Astrocyte (in vitro differentiated cells and primary cell): ENCODE measurements around the gene HAS3. TPM values are rescaled to one million over a fixed set of nuclear protein-coding genes. Genes with fewer than 3 reads are reported as not detected.
A peak's percentile ranks its signal among the peaks of the same experiment; 100 is the strongest.

ENCODE experiments used
- DNase-seq: peaks from one replicate; pipeline ENCODE4 v3.0.0-alpha.2; 2010; ENCODE audit warnings: low read depth
- FAIRE-seq: peaks from 2 replicates; lab custom pipeline; 2011; peaks lifted over from hg19 to GRCh38; lab: Jason Lieb, UNC
- H2AFZ ChIP-seq: 2 replicates; pipeline ENCODE4 v1.6.0; 2012; ENCODE audit warnings: low read depth, low read length, inconsistent platforms
- H3K27ac ChIP-seq: 2 replicates; pipeline ENCODE4 v1.5.1; 2011; ENCODE audit warnings: low read depth, low read length, inconsistent platforms
- H3K27me3 ChIP-seq: 2 replicates; pipeline ENCODE4 v1.6.0; 2011; ENCODE audit warnings: low read length, inconsistent platforms; ENCODE audit not compliant: insufficient read depth
- H3K36me3 ChIP-seq: 2 replicates; pipeline ENCODE4 v1.5.1; 2011; ENCODE audit warnings: low read length, inconsistent platforms; ENCODE audit not compliant: insufficient read depth
- H3K4me1 ChIP-seq: 2 replicates; pipeline ENCODE4 v1.5.1; 2011; ENCODE audit warnings: low read length, inconsistent platforms; ENCODE audit not compliant: insufficient read depth
- H3K4me2 ChIP-seq: 2 replicates; pipeline ENCODE4 v1.6.0; 2012; ENCODE audit warnings: low read length, inconsistent platforms
- H3K4me3 ChIP-seq: 2 replicates; pipeline ENCODE4 v1.5.1; 2011; ENCODE audit warnings: low read depth, mild to moderate bottlenecking, low read length, inconsistent platforms; ENCODE audit not compliant: insufficient read depth
- H3K79me2 ChIP-seq: 2 replicates; pipeline ENCODE4 v1.6.0; 2012; ENCODE audit warnings: mild to moderate bottlenecking, low read length, inconsistent platforms; ENCODE audit not compliant: insufficient read depth
- H3K9ac ChIP-seq: 2 replicates; pipeline ENCODE4 v1.6.0; 2012; ENCODE audit warnings: mild to moderate bottlenecking, low read length, inconsistent platforms
- H3K9me3 ChIP-seq: 2 replicates; pipeline ENCODE4 v1.5.1; 2012; ENCODE audit warnings: low read depth, mild to moderate bottlenecking, low read length, inconsistent platforms; ENCODE audit not compliant: insufficient read depth
- H4K20me1 ChIP-seq: 2 replicates; pipeline ENCODE4 v1.6.0; 2012; ENCODE audit warnings: low read length, inconsistent platforms; ENCODE audit not compliant: insufficient read depth
- H3K27ac Mint-ChIP-seq: one replicate; pipeline ENCODE4 v1.8.0; 2021; ENCODE audit warnings: mild to moderate bottlenecking, mixed read lengths; ENCODE audit not compliant: unreplicated experiment
- H3K27me3 Mint-ChIP-seq: one replicate; pipeline ENCODE4 v1.8.0; 2021; ENCODE audit warnings: low read depth, mixed read lengths; ENCODE audit not compliant: unreplicated experiment
- H3K36me3 Mint-ChIP-seq: one replicate; pipeline ENCODE4 v1.8.0; 2021; ENCODE audit warnings: low read depth, mixed read lengths; ENCODE audit not compliant: unreplicated experiment
- H3K4me1 Mint-ChIP-seq: one replicate; pipeline ENCODE4 v1.8.0; 2021; ENCODE audit warnings: low read depth, mixed read lengths; ENCODE audit not compliant: unreplicated experiment
- H3K4me3 Mint-ChIP-seq: one replicate; pipeline ENCODE4 v1.8.0; 2021; ENCODE audit warnings: mild to moderate bottlenecking, moderate library complexity, mixed read lengths; ENCODE audit not compliant: unreplicated experiment
- H3K9me3 Mint-ChIP-seq: one replicate; pipeline ENCODE4 v1.8.0; 2021; ENCODE audit warnings: mild to moderate bottlenecking, mixed read lengths; ENCODE audit not compliant: unreplicated experiment
- CTCF ChIP-seq: IDR thresholded peaks from 2 replicates; pipeline ENCODE4 v1.5.1; 2011; ENCODE audit warnings: low read depth, mild to moderate bottlenecking, inconsistent platforms, low read length, moderate library complexity; ENCODE audit not compliant: insufficient read depth
- EZH2 ChIP-seq: IDR thresholded peaks from 2 replicates; pipeline ENCODE4 v1.6.1; 2012; ENCODE audit warnings: mild to moderate bottlenecking, low read length, inconsistent platforms; ENCODE audit not compliant: insufficient read depth
- total RNA-seq: library from RNA; stranded (reverse); gene quantifications from 2 replicates; pipeline ENCODE4 v1.2.1, GENCODE V29; 2021

HAS3 gene
- total RNA-seq, 1 donor from 2014 or later: 2.0 TPM

DNA sequence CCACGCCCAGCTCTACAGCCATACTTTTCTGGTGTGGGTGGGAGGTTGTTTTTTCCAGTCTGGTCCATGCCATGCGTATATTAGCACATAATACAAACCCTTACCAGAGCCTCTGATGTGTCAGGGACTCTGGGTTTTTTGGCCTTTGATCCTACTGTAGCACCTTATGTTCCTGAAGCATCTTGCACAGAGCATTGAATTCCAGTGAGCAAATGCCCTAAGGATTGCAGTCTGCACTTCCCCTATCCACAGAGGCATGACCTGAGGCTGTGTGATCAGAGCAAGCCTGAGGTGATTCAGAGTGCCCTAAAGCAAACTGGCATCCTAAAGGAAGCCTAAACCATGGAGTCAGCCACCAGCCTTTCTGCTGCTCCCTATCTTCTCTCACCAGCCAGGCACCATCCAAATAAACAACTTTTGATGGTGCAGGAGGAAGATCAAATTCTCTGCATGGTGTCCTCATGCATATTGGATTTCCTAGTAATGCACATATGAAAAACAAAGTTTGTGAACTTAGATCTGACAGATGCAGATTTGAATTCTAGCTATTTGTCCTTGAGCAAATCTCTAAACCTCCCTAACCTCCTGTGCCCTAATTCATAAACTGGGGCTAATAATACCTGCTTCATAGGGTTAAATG, 41.2 kb upstream of the HAS3 start:
- peak overlapping the region; percentile 41 for H3K4me2 ChIP-seq
- no peak overlapping the region for H3K27ac Mint-ChIP-seq

DNA sequence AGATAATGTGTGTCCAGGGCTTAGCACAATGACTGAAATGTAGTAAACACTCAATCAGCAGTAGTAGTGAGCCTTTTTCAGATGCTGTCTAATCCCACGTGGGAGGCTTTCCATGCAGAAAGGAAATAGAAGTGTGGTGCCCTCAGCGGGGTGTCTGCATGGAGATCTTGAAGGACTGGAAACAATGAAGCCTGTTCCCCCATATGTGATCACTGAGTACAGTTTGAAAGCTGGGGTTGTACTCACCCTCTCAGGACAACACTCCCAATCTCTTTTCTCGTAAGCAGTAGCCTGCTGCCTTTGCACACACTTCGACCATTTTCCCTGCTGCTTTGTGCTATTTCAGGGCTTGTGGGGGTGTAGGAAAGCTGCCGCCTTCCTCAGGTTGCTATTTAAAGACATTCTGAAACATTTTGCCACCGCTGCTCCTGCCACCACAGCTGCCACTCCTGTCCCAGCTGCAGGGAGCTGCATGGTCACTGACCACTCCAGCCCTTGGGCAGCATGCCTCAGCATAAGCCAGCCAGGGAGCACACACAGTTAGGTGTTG, 40.6 kb upstream of the HAS3 start:
- FAIRE-seq (no peak), DNase-seq (no peak)
- no peaks in the 10 kb centered on the region for H3K27me3 Mint-ChIP-seq
- H3K4me1 ChIP-seq: peaks cover 23% of the 10 kb centered on the region
- H3K36me3 ChIP-seq: no peaks in the 10 kb centered on the region
- TF ChIP-seq CTCF (no peak), EZH2 (no peak)
- H2AFZ ChIP-seq: peak overlapping the region; percentile 6
- H3K79me2 ChIP-seq: no peaks in the 10 kb centered on the region
- H3K4me1 Mint-ChIP-seq: peaks cover 20% of the 10 kb centered on the region
- H3K27ac Mint-ChIP-seq: no peak overlapping the region
- H4K20me1 ChIP-seq: no peaks in the 10 kb centered on the region
- no peak overlapping the region for H3K4me3 ChIP-seq
- no peak overlapping the region for H3K4me3 Mint-ChIP-seq
- H3K36me3 Mint-ChIP-seq: peaks cover 3% of the 10 kb centered on the region
- H3K27ac ChIP-seq: no peak overlapping the region
- H3K9me3 ChIP-seq: no peaks in the 10 kb centered on the region
- no peaks in the 10 kb centered on the region for H3K27me3 ChIP-seq
- H3K9ac ChIP-seq: no peak overlapping the region
- no peaks in the 10 kb centered on the region for H3K9me3 Mint-ChIP-seq
- H3K4me2 ChIP-seq: peak overlapping the region; percentile 41

More for the DNA sequence above, 41.2 kb upstream of the HAS3 start:
- Histone ChIP-seq H3K9me3 (no peaks in the 10 kb centered on the region), H3K36me3 (no peaks in the 10 kb centered on the region), H3K79me2 (no peaks in the 10 kb centered on the region), H4K20me1 (no peaks in the 10 kb centered on the region), H3K27me3 (no peaks in the 10 kb centered on the region), H3K9ac (no peak overlapping the region), H2AFZ (no peak overlapping the region), H3K4me1 (peaks cover 22% of the 10 kb centered on the region), H3K4me3 (no peak overlapping the region), H3K27ac (no peak overlapping the region)
- H3K4me1 Mint-ChIP-seq: peaks cover 16% of the 10 kb centered on the region
- DNase-seq (no peak), FAIRE-seq (no peak)
- H3K27me3 Mint-ChIP-seq: no peaks in the 10 kb centered on the region
- no peak overlapping the region for H3K4me3 Mint-ChIP-seq
- H3K36me3 Mint-ChIP-seq: peaks cover 3% of the 10 kb centered on the region
- no peaks in the 10 kb centered on the region for H3K9me3 Mint-ChIP-seq
- TF ChIP-seq CTCF (no peak), EZH2 (no peak)

- TF ChIP-seq CTCF (no peak), EZH2 (no peak)
- H3K4me1 Mint-ChIP-seq: peaks cover 29% of the 10 kb centered on the region
These were observed 35.9 kb upstream of the HAS3 start for GRCh38 chr16:69069504-69069903.

More at GRCh38 chr16:69069504-69069903, 35.9 kb upstream of the HAS3 start:
- H3K79me2 ChIP-seq: no peaks in the 10 kb centered on the region
- H3K4me2 ChIP-seq: no peak overlapping the region
- H3K27me3 Mint-ChIP-seq: no peaks in the 10 kb centered on the region
- H2AFZ ChIP-seq: no peak overlapping the region
- peaks cover 28% of the 10 kb centered on the region for H3K4me1 ChIP-seq
- no peaks in the 10 kb centered on the region for H3K9me3 ChIP-seq
- no peak overlapping the region for H3K27ac Mint-ChIP-seq
- no peak for DNase-seq
- H3K27ac ChIP-seq: no peak overlapping the region
- H4K20me1 ChIP-seq: no peaks in the 10 kb centered on the region
- H3K36me3 Mint-ChIP-seq: peaks cover 3% of the 10 kb centered on the region
- H3K4me3 Mint-ChIP-seq: no peak overlapping the region
- H3K4me3 ChIP-seq: no peak overlapping the region
- no peaks in the 10 kb centered on the region for H3K9me3 Mint-ChIP-seq
- H3K36me3 ChIP-seq: no peaks in the 10 kb centered on the region
- H3K9ac ChIP-seq: no peak overlapping the region
- FAIRE-seq: no peak
- H3K27me3 ChIP-seq: no peaks in the 10 kb centered on the region
